Endothelial cell of umbilical vein (primary cell): ENCODE data around the gene HSP90AB1. TPM values are rescaled to one million over a fixed set of nuclear protein-coding genes. Genes with fewer than 3 reads are reported as not detected.

Experiments
- BruUV-seq: library from RNA; stranded (reverse); fragments of 400-500 nt; replicated peaks from 2 replicates; lab custom pipeline; 2021; lab: Mats Ljungman, UMichigan
- CTCF ChIA-PET: fragments of 300-600, 350-600 bp; sonication (Branson Sonifier 250); formaldehyde crosslinking; loops from one replicate; lab custom pipeline; 2021; ENCODE audit warnings: antibody characterized with exemption, inconsistent platforms; lab: Charles Lee
- POLR2A ChIA-PET: fragments of 300-600, 350-600 bp; sonication (Branson Sonifier 250); formaldehyde crosslinking; loops from one replicate; lab custom pipeline; 2021; ENCODE audit warnings: antibody characterized with exemption, inconsistent platforms; lab: Charles Lee
- DNase-seq: peaks from one replicate; pipeline ENCODE4 v3.0.0-alpha.2; 2011; ENCODE audit warnings: low read depth, low spot score
- FAIRE-seq: peaks from 2 replicates; lab custom pipeline; 2011; peaks lifted over from hg19 to GRCh38; lab: Jason Lieb, UNC
- H2AFZ ChIP-seq: 2 replicates; pipeline ENCODE4 v1.6.0; 2012; ENCODE audit warnings: low read depth, low read length, control low read depth, inconsistent platforms
- H3K27ac ChIP-seq: 2 replicates; pipeline ENCODE4 v1.5.1; 2011; ENCODE audit warnings: low read depth, mild to moderate bottlenecking, control low read depth, low read length, moderate library complexity; ENCODE audit not compliant: insufficient read depth
- H3K27me3 ChIP-seq, 2 experiments: 2 replicates each; pipeline versions ENCODE4 v1.6.0 to v1.6.1; 2011; ENCODE audit warnings: low read length in 2 of 2, mixed read lengths in 1 of 2; ENCODE audit not compliant: control insufficient read depth in 2 of 2, insufficient read depth in 2 of 2
- H3K36me3 ChIP-seq, 2 experiments: 2 replicates in 1 of 2; 3 replicates in 1 of 2; pipeline ENCODE4 v1.5.1; 2011; ENCODE audit warnings: low read length in 2 of 2, mild to moderate bottlenecking in 1 of 2, moderate library complexity in 1 of 2; ENCODE audit not compliant: control insufficient read depth in 2 of 2, insufficient read depth in 2 of 2; ENCODE audit errors: extremely low read depth in 1 of 2
- H3K4me1 ChIP-seq: 3 replicates; pipeline ENCODE4 v1.5.1; 2011; ENCODE audit warnings: mild to moderate bottlenecking, low read length; ENCODE audit not compliant: control insufficient read depth, insufficient read depth; ENCODE audit errors: extremely low read depth
- H3K4me2 ChIP-seq: 2 replicates; pipeline ENCODE4 v1.6.1; 2011; ENCODE audit warnings: low read length, control low read depth, mixed read lengths; ENCODE audit not compliant: insufficient read depth
- H3K4me3 ChIP-seq, 3 experiments: fragments of 200-600 bp in 1 of 3; sonication (generic), shearing (Covaris generic) in 1 of 3; replicated peaks in 1 of 3; 2 replicates each; pipeline ENCODE4 v1.5.1; 2011 to 2016; ENCODE audit warnings: control low read depth in 3 of 3, low read length in 3 of 3, mild to moderate bottlenecking in 2 of 3, inconsistent platforms in 1 of 3, low read depth in 1 of 3, moderate library complexity in 1 of 3; ENCODE audit not compliant: insufficient read depth in 1 of 3
- H3K79me2 ChIP-seq: 2 replicates; pipeline ENCODE4 v1.6.0; 2012; ENCODE audit warnings: low read length, inconsistent platforms; ENCODE audit not compliant: control insufficient read depth, insufficient read depth
- H3K9ac ChIP-seq: replicated peaks from 2 replicates; pipeline ENCODE3; 2011; ENCODE audit warnings: low read length, control low read depth; ENCODE audit not compliant: insufficient read depth; ENCODE audit errors: extremely low read depth
- H3K9me1 ChIP-seq: replicated peaks from 3 replicates; pipeline ENCODE4 v1.6.0; 2011; ENCODE audit warnings: mild to moderate bottlenecking, low read length; ENCODE audit not compliant: control insufficient read depth, insufficient read depth; ENCODE audit errors: extremely low read depth
- H3K9me3 ChIP-seq: replicated peaks from 2 replicates; pipeline ENCODE4 v1.5.1; 2012; ENCODE audit warnings: low read length, inconsistent platforms; ENCODE audit not compliant: control insufficient read depth, insufficient read depth
- H4K20me1 ChIP-seq: replicated peaks from 2 replicates; pipeline ENCODE3; 2011; ENCODE audit warnings: mild to moderate bottlenecking, low read length; ENCODE audit not compliant: control insufficient read depth, insufficient read depth; ENCODE audit errors: extremely low read depth
- EZH2 ChIP-seq: IDR thresholded peaks from 2 replicates; pipeline ENCODE4 v1.6.1; 2012; ENCODE audit warnings: borderline replicate concordance, low read depth, mild to moderate bottlenecking, moderate library complexity, low read length, inconsistent platforms; ENCODE audit not compliant: severe bottlenecking
- FOS ChIP-seq: IDR thresholded peaks from 2 replicates; pipeline ENCODE4 v1.6.1; 2011; ENCODE audit warnings: mild to moderate bottlenecking, low read length, moderate library complexity, borderline replicate concordance; ENCODE audit not compliant: insufficient read depth
- GATA2 ChIP-seq: IDR thresholded peaks from 2 replicates; pipeline ENCODE4 v1.7.0; 2011; ENCODE audit warnings: low read depth, mild to moderate bottlenecking, moderate library complexity, mixed read lengths, low read length; ENCODE audit not compliant: insufficient read length, insufficient read depth
- JUN ChIP-seq: IDR thresholded peaks from 2 replicates; pipeline ENCODE4 v1.6.1; 2011; ENCODE audit warnings: borderline replicate concordance, low read depth; ENCODE audit not compliant: insufficient read length, insufficient read depth
- MYC ChIP-seq: IDR thresholded peaks from one replicate; pipeline ENCODE4 v1.6.1; 2011; ENCODE audit warnings: mild to moderate bottlenecking, low read depth, low read length
- POLR2A ChIP-seq: IDR thresholded peaks from 2 replicates; pipeline ENCODE4 v1.6.1; 2012; ENCODE audit warnings: low read depth, mild to moderate bottlenecking, control low read depth, low read length
- POLR2AphosphoS5 ChIP-seq: IDR thresholded peaks from 2 replicates; pipeline ENCODE4 v1.6.1; 2012; ENCODE audit warnings: low read depth, mild to moderate bottlenecking, control low read depth, low read length, moderate library complexity; ENCODE audit not compliant: insufficient read depth
- dilution Hi-C: fragments of 300-500 bp; cut with MboI; formaldehyde crosslinking; loops from one replicate; pipeline ENCODE4 v1.15.0; 2019; ENCODE audit warnings: low sequenced_read_pairs; ENCODE audit not compliant: extremely low pct_ligation_motif_present
- intact Hi-C: fragments of 100-400 bp; cut with micrococcal nuclease; formaldehyde crosslinking; loops from one replicate; pipeline ENCODE4 v1.10.0; 2022
- polyA plus RNA-seq, 4 experiments: library from polyadenylated mRNA; depleted of rRNA in 3 of 4; stranded (reverse) in 3 of 4; unstranded in 1 of 4; fragments of >200 nt; gene quantifications; 2 replicates each; pipeline versions ENCODE4 v1.2.1 to v1.2.3, GENCODE V29; 2011 to 2012; ENCODE audit warnings: missing spikeins in 1 of 4
- total RNA-seq: library from RNA; stranded (reverse); gene quantifications from 2 replicates; pipeline ENCODE4 v1.2.3, GENCODE V29; 2021
- TF ChIP-seq, protein P1 (sequence below): IDR thresholded peaks from 2 replicates; pipeline ENCODE4 v1.6.1; 2011; ENCODE audit not compliant: insufficient read depth, insufficient read length
- TF ChIP-seq, protein P2 (sequence below), 2 donors: IDR thresholded peaks; 1 replicate in 1 of 2; 2 replicates in 1 of 2; pipeline ENCODE4 v1.5.1; 2011; ENCODE audit warnings: low read length in 2 of 2, mild to moderate bottlenecking in 2 of 2, moderate library complexity in 2 of 2, control low read depth in 1 of 2, inconsistent platforms in 1 of 2, low read depth in 1 of 2; ENCODE audit not compliant: insufficient read depth in 1 of 2; ENCODE audit errors: extremely low read depth in 1 of 2

HSP90AB1 gene
- total and polyA plus RNA-seq, 2 donors (not counting 3 experiments of a cell fraction or from before 2014, with no cell fraction given), result 824 to 1,201 TPM

DNA sequence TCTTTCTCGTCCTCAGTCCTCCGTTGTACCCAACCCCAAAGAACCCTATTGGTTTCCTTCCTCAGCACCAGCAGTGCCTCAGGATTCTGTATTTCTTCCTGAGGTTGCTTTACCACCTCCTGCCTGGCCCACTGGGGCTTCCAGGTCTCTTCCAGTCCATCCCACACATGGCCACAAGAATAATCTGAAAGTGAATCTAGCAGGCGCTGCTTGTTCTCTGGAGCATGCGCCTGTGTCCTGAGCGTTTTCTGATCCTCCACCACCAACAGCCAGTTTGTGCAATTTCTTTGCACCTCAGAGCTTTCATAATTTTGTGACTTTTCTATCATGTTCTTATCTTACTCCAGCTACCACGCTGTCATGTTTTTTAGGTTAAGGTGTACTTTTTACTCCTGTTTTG is 11.6 kb upstream of the HSP90AB1 start:
- Histone ChIP-seq H3K9me3 (no peaks in the 10 kb centered on the region), H3K9me1 (no peaks in the 10 kb centered on the region), H3K9ac (no peak overlapping the region), H4K20me1 (no peaks in the 10 kb centered on the region), H2AFZ (no peak overlapping the region), H3K4me1 (peaks cover 41% of the 10 kb centered on the region), H3K36me3 (peaks cover 16 to 31% of the 10 kb centered on the region in 2 experiments), H3K27me3 (no peaks in the 10 kb centered on the region), H3K4me2 (no peak overlapping the region), H3K79me2 (peaks cover 1% of the 10 kb centered on the region), H3K4me3 (no peak overlapping the region), H3K27ac (no peak overlapping the region)
- intact Hi-C loops, result no loop called here
- FAIRE-seq (no peak), DNase-seq (no peak)
- TF ChIP-seq POLR2A (no peak), JUN (no peak), POLR2AphosphoS5 (no peak), GATA2 (no peak), EZH2 (no peak), MYC (no peak), FOS (no peak)
- TF ChIP-seq, protein P1, sequence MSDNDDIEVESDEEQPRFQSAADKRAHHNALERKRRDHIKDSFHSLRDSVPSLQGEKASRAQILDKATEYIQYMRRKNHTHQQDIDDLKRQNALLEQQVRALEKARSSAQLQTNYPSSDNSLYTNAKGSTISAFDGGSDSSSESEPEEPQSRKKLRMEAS, result no peak
- TF ChIP-seq, protein P2, sequence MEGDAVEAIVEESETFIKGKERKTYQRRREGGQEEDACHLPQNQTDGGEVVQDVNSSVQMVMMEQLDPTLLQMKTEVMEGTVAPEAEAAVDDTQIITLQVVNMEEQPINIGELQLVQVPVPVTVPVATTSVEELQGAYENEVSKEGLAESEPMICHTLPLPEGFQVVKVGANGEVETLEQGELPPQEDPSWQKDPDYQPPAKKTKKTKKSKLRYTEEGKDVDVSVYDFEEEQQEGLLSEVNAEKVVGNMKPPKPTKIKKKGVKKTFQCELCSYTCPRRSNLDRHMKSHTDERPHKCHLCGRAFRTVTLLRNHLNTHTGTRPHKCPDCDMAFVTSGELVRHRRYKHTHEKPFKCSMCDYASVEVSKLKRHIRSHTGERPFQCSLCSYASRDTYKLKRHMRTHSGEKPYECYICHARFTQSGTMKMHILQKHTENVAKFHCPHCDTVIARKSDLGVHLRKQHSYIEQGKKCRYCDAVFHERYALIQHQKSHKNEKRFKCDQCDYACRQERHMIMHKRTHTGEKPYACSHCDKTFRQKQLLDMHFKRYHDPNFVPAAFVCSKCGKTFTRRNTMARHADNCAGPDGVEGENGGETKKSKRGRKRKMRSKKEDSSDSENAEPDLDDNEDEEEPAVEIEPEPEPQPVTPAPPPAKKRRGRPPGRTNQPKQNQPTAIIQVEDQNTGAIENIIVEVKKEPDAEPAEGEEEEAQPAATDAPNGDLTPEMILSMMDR (IDR thresholded peaks at IDR 0.05; ENCODE audit: extremely low read depth in 1 of 2, insufficient read depth in 1 of 2, low read depth in 1 of 2, low read length in 2 of 2), result no peak
- dilution Hi-C loops, result loop anchor here (10.0 kb wide), 1 partner anchor 130 kb away; no protein-coding TSS in a partner anchor
- CTCF ChIA-PET, result interaction anchor here (0.9 to 7.2 kb wide), 9 partner anchors 10 to 139 kb away, joined by 3 to 148 read pairs (median 6); partner anchors contain the start of gene SLC29A1
- POLR2A ChIA-PET, result interaction anchor here (1.1 to 1.5 kb wide), 2 partner anchors 11 kb away, joined by 4 read pairs; partner anchors contain the start of gene HSP90AB1
- no TSS peak for BruUV-seq
